ENCODE data around the gene ERC1. TPM values are rescaled to one million over a fixed set of nuclear protein-coding genes. Genes with fewer than 3 reads are reported as not detected.

Gene ERC1
- total and polyA plus RNA-seq, 2 donors (not counting 1 experiment from before 2014, with no cell fraction given): 19.7 to 34.5 TPM

DNA sequence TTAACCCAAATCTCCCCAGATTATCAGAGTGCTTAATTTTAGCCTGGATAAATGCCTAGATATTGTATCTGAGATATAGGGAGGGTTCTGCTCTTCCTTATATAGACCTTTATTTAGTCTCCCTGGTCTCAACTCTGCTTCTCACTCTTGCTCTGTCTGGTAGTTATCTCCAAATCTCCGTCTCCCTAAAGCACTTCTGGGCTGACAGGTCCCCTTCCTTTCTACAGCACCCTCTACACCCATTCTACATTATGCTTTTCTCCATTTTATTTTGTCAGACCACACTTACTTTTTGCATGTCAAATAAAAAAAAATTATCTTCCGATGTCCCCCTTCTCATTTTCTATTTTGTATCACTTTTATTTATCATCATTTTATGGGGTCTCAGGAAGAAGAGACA is 2.0 kb upstream of the ERC1 start:
- peak overlapping the region in 3 of 4 experiments; percentile 69 to 78 (median 71) for H3K4me3 ChIP-seq (replicated peaks in 1 of 4; ENCODE audit: control extremely low read depth in 1 of 4, insufficient read depth in 1 of 4, low read depth in 3 of 4, low read length in 4 of 4)
- peaks cover 21% of the 10 kb centered on the region for H3K79me2 ChIP-seq (ENCODE audit: control insufficient read depth, insufficient read depth, low read length)
- H3K4me2 ChIP-seq (ENCODE audit: extremely low read depth, insufficient read depth, low read length): peak overlapping the region; percentile 98
- H3K4me1 ChIP-seq (ENCODE audit: control insufficient read depth, extremely low read depth, insufficient read depth, low read length): peaks cover 12% of the 10 kb centered on the region
- no peak for TF ChIP-seq EZH2 (IDR thresholded peaks at IDR 0.05; ENCODE audit: low read length, missing control alignments)
- TF ChIP-seq CTCF (conservative IDR thresholded peaks at IDR 0.05 in 1 of 2, IDR thresholded peaks at IDR 0.05 in 1 of 2; ENCODE audit: low read depth in 1 of 2, low read length in 2 of 2): no peak
- no peaks in the 10 kb centered on the region for H4K20me1 ChIP-seq (ENCODE audit: control insufficient read depth, extremely low read depth, insufficient read depth, low read length)
- H3K27me3 ChIP-seq (ENCODE audit: control insufficient read depth, insufficient read depth, low read length): no peaks in the 10 kb centered on the region
- H2AFZ ChIP-seq (ENCODE audit: low read length): peak overlapping the region; percentile 15
- no peaks in the 10 kb centered on the region for H3K36me3 ChIP-seq (ENCODE audit: control insufficient read depth, insufficient read depth, low read length)
- peak overlapping the region; percentile 40 for H3K9ac ChIP-seq (ENCODE audit: insufficient read depth, low read length)
- no peak for DNase-seq (ENCODE audit: low read depth in 2 of 2)
- H3K9me3 ChIP-seq (ENCODE audit: control insufficient read depth, insufficient read depth, low read depth, low read length): no peaks in the 10 kb centered on the region
- peak overlapping the region; percentile 99 for H3K27ac ChIP-seq (ENCODE audit: insufficient read depth, low read length)

GRCh38 chr12:989751-990660 is 1.0 kb upstream of the ERC1 start:
- H3K4me2 ChIP-seq (ENCODE audit: extremely low read depth, insufficient read depth, low read length): peak overlapping the region; percentile 98
- H3K4me1 ChIP-seq (ENCODE audit: control insufficient read depth, extremely low read depth, insufficient read depth, low read length): peaks cover 12% of the 10 kb centered on the region
- peak overlapping the region; percentile 79 for H2AFZ ChIP-seq (ENCODE audit: low read length)
- peaks cover 31% of the 10 kb centered on the region for H3K79me2 ChIP-seq (ENCODE audit: control insufficient read depth, insufficient read depth, low read length)
- no peak for TF ChIP-seq EZH2 (IDR thresholded peaks at IDR 0.05; ENCODE audit: low read length, missing control alignments)
- peak in 1 of 2 donors; percentile 12 for TF ChIP-seq CTCF (conservative IDR thresholded peaks at IDR 0.05 in 1 of 2, IDR thresholded peaks at IDR 0.05 in 1 of 2; ENCODE audit: low read depth in 1 of 2, low read length in 2 of 2)
- H3K9ac ChIP-seq (ENCODE audit: insufficient read depth, low read length): peak overlapping the region; percentile 98
- no peaks in the 10 kb centered on the region for H3K36me3 ChIP-seq (ENCODE audit: control insufficient read depth, insufficient read depth, low read length)
- no peaks in the 10 kb centered on the region for H4K20me1 ChIP-seq (ENCODE audit: control insufficient read depth, extremely low read depth, insufficient read depth, low read length)
- peak overlapping the region; percentile 69 to 78 (median 72) for H3K4me3 ChIP-seq (replicated peaks in 1 of 4; ENCODE audit: control extremely low read depth in 1 of 4, insufficient read depth in 1 of 4, low read depth in 3 of 4, low read length in 4 of 4)
- peak; percentile 78 to 81 for DNase-seq (ENCODE audit: low read depth in 2 of 2)
- no peaks in the 10 kb centered on the region for H3K27me3 ChIP-seq (ENCODE audit: control insufficient read depth, insufficient read depth, low read length)
- H3K27ac ChIP-seq (ENCODE audit: insufficient read depth, low read length): peak overlapping the region; percentile 99
- no peaks in the 10 kb centered on the region for H3K9me3 ChIP-seq (ENCODE audit: control insufficient read depth, insufficient read depth, low read depth, low read length)
